Glutamatergic neuron (in vitro differentiated cells): ENCODE data around the gene XYLB. TPM values are rescaled to one million over a fixed set of nuclear protein-coding genes. Genes with fewer than 3 reads are reported as not detected.

Experiments
- DNase-seq: peaks from one replicate; pipeline ENCODE4 v3.0.0; 2022
- H3K27ac Mint-ChIP-seq: one replicate; pipeline ENCODE4 v1.8.0; 2020; ENCODE audit warnings: mild to moderate bottlenecking, mixed read lengths, inconsistent platforms; ENCODE audit not compliant: unreplicated experiment
- H3K27me3 Mint-ChIP-seq: one replicate; pipeline ENCODE4 v1.8.0; 2020; ENCODE audit warnings: mild to moderate bottlenecking, moderate library complexity, mixed read lengths, inconsistent platforms; ENCODE audit not compliant: unreplicated experiment
- H3K36me3 Mint-ChIP-seq: one replicate; pipeline ENCODE4 v1.8.0; 2020; ENCODE audit warnings: mild to moderate bottlenecking, mixed read lengths, inconsistent platforms; ENCODE audit not compliant: unreplicated experiment
- H3K4me1 Mint-ChIP-seq: one replicate; pipeline ENCODE4 v1.8.0; 2020; ENCODE audit warnings: mild to moderate bottlenecking, low read depth, mixed read lengths, inconsistent platforms; ENCODE audit not compliant: unreplicated experiment
- H3K4me3 Mint-ChIP-seq: one replicate; pipeline ENCODE4 v1.8.0; 2020; ENCODE audit warnings: mild to moderate bottlenecking, mixed read lengths, inconsistent platforms; ENCODE audit not compliant: unreplicated experiment
- H3K9me3 Mint-ChIP-seq: one replicate; pipeline ENCODE4 v1.8.0; 2020; ENCODE audit warnings: mild to moderate bottlenecking, moderate library complexity, mixed read lengths, inconsistent platforms; ENCODE audit not compliant: unreplicated experiment
- total RNA-seq: library from RNA; stranded (reverse); fragmentation: NEBNext Ultra II Directional; extraction: Animal tissue kit (Norgen Biotek cat#: 25700); gene quantifications from one replicate; pipeline ENCODE4 v1.2.1, GENCODE V29; 2021; ENCODE audit not compliant: unreplicated experiment
- TF ChIP-seq, protein P1 (sequence below): fragments of 200-600 bp; sonication (generic); IDR thresholded peaks from one replicate; pipeline ENCODE4 v1.5.0; 2021; ENCODE audit not compliant: partially characterized antibody, unreplicated experiment

The XYLB gene
- total RNA-seq, 1 donor from 2014 or later, result 2.6 TPM

DNA sequence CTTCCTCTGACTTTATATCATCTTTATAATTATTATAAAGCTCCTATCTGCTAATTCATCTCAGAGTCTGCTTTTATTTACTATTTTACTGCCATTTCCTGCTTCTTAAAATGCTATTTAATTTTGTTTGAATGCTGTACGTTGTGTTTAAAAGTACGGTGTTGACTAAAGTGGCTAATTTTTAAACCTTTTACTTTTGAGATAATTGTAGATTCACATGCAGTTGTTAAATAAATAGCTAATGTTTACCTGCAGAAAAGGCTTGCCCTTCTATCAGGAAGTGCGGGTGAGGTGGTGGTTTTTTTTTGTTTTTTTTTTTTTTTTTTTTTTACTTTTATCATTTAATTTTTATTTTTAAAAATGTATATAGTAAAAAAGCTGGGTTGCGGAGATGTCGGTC, 41.3 kb downstream of the XYLB start:
- TF ChIP-seq, protein P1, sequence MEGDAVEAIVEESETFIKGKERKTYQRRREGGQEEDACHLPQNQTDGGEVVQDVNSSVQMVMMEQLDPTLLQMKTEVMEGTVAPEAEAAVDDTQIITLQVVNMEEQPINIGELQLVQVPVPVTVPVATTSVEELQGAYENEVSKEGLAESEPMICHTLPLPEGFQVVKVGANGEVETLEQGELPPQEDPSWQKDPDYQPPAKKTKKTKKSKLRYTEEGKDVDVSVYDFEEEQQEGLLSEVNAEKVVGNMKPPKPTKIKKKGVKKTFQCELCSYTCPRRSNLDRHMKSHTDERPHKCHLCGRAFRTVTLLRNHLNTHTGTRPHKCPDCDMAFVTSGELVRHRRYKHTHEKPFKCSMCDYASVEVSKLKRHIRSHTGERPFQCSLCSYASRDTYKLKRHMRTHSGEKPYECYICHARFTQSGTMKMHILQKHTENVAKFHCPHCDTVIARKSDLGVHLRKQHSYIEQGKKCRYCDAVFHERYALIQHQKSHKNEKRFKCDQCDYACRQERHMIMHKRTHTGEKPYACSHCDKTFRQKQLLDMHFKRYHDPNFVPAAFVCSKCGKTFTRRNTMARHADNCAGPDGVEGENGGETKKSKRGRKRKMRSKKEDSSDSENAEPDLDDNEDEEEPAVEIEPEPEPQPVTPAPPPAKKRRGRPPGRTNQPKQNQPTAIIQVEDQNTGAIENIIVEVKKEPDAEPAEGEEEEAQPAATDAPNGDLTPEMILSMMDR, result no peak
- H3K36me3 Mint-ChIP-seq, result no peaks in the 10 kb centered on the region
- no peak overlapping the region for H3K27ac Mint-ChIP-seq
- H3K27me3 Mint-ChIP-seq, result no peaks in the 10 kb centered on the region
- no peaks in the 10 kb centered on the region for H3K9me3 Mint-ChIP-seq
- DNase-seq, result no peak
- no peak overlapping the region for H3K4me3 Mint-ChIP-seq
- peaks cover 5% of the 10 kb centered on the region for H3K4me1 Mint-ChIP-seq

DNA sequence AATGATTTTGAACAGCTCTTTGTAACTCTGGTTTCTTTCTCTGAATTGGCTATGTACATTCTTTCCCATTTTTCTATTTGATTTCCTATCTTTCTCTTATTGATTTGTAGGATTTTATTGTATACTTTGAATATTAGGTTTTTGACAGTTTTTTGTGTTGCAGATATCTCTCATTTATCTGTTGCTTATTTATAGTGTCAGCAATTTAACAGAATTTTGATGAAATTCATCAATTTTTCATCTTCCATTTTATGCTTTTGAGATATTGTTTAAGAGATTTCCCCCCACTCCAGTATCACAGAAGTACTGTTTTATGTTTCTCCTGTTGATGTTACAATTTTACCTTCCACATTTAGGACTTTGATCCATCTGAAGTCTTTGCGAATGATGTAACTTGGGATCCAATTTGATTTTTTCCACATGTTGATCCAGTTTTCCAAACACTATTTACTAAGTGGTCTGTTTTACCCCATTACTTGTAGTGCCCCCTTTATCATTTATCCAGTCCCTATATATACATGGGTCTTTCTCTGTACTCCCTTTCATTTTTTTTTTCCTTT, 46.1 kb downstream of the XYLB start:
- TF ChIP-seq, protein P1, result no peak
- no peak overlapping the region for H3K4me3 Mint-ChIP-seq
- no peaks in the 10 kb centered on the region for H3K27me3 Mint-ChIP-seq
- H3K36me3 Mint-ChIP-seq, result no peaks in the 10 kb centered on the region
- no peak for DNase-seq
- H3K27ac Mint-ChIP-seq, result no peak overlapping the region
- H3K4me1 Mint-ChIP-seq, result peaks cover 5% of the 10 kb centered on the region
- no peaks in the 10 kb centered on the region for H3K9me3 Mint-ChIP-seq

DNA sequence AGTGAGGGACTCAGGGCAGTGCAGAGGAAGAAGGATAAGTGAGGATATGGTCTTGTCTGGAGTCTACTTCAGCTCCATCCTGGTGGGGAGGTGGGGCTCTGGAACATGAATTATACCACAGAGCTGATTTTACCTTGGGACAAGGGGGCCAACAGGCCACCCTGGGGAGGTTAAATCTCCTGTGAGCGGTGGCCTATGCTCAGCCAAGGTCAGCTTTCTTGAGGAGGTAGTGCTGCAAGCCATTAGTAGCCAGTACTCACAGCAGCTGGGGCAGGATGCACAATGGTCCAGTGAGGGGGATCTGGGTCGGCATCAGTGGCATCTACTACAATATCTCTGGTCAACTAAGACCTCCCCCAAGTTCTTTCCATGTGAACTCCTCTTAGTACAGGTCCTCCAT, 49.7 kb downstream of the XYLB start:
- no peak overlapping the region for H3K4me3 Mint-ChIP-seq
- no peaks in the 10 kb centered on the region for H3K9me3 Mint-ChIP-seq
- TF ChIP-seq, protein P1, result no peak
- DNase-seq, result no peak
- no peaks in the 10 kb centered on the region for H3K36me3 Mint-ChIP-seq
- H3K4me1 Mint-ChIP-seq, result no peaks in the 10 kb centered on the region
- H3K27me3 Mint-ChIP-seq, result peaks cover 2% of the 10 kb centered on the region
- H3K27ac Mint-ChIP-seq, result no peak overlapping the region

DNA sequence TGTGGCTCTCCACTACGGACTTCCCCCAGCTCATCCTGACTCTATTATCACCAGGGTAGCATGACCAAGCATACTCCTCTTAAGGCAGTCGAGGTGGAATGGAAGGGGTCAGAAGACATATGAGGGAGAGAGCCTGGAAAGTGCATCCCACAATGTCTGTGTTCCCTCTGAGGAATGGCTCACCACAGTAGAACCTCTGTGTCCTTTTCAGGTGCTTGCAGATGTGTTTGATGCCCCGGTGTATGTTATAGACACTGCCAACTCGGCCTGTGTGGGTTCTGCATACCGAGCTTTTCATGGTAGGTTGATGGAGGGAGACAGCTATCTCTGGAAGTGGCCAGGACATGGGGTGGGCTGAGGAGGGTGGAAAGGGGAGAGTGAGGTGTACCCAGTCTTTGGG, 50.3 kb downstream of the XYLB start:
- H3K27me3 Mint-ChIP-seq, result peaks cover 2% of the 10 kb centered on the region
- H3K36me3 Mint-ChIP-seq, result no peaks in the 10 kb centered on the region
- no peaks in the 10 kb centered on the region for H3K9me3 Mint-ChIP-seq
- TF ChIP-seq, protein P1, result no peak
- H3K27ac Mint-ChIP-seq, result no peak overlapping the region
- no peak for DNase-seq
- H3K4me3 Mint-ChIP-seq, result no peak overlapping the region
- H3K4me1 Mint-ChIP-seq, result no peaks in the 10 kb centered on the region

DNA sequence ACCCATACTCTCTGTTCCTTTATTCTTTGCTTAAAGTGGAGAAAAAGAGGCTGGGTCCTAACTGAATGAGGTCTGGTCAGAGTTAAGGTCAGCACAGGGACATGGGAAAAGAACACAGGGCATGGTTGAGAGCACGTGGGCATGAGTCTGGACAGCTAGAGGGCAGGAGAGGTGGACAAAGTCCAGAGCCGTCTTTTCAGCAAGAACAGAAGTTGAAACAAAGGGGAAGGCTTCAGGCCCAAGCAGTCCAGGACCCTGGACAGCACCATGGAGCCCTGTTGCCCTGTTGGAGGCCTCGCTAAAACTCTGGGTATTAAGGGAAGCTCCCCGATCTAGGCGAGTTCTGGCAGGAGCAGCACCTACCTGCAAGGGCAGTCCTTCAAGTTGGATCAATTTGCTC, 50.7 kb downstream of the XYLB start:
- peaks cover 2% of the 10 kb centered on the region for H3K27me3 Mint-ChIP-seq
- H3K4me3 Mint-ChIP-seq, result no peak overlapping the region
- DNase-seq, result no peak
- TF ChIP-seq, protein P1, result no peak
- H3K27ac Mint-ChIP-seq, result no peak overlapping the region
- H3K4me1 Mint-ChIP-seq, result no peaks in the 10 kb centered on the region
- H3K9me3 Mint-ChIP-seq, result no peaks in the 10 kb centered on the region
- H3K36me3 Mint-ChIP-seq, result no peaks in the 10 kb centered on the region
